ENCODE results near the gene MYL11.

Gene MYL11

GRCh38 chr16:30359871-30360170 lies 14.8 kb upstream of the MYL11 start:
- no peak for TF ChIP-seq CTCF (IDR thresholded peaks at IDR 0.05; ENCODE audit: extremely low read depth, insufficient read depth, missing control alignments)
- in situ Hi-C loops (cut with MboI; ENCODE audit: low pct_unique_long_range_greater_than_20kb, low sequenced_read_pairs, unreplicated experiment), result no loop called here
- no peak for DNase-seq (ENCODE audit: low spot score)

- DNase-seq (ENCODE audit: low spot score), result no peak
- TF ChIP-seq CTCF (IDR thresholded peaks at IDR 0.05; ENCODE audit: extremely low read depth, insufficient read depth, missing control alignments), result no peak
- in situ Hi-C loops (cut with MboI; ENCODE audit: low pct_unique_long_range_greater_than_20kb, low sequenced_read_pairs, unreplicated experiment), result no loop called here
Measured at GRCh38 chr16:30361180-30361579, 13.4 kb upstream of the MYL11 start.

- no peak for TF ChIP-seq CTCF (IDR thresholded peaks at IDR 0.05; ENCODE audit: extremely low read depth, insufficient read depth, missing control alignments)
- no peak for DNase-seq (ENCODE audit: low spot score)
- in situ Hi-C loops (cut with MboI; ENCODE audit: low pct_unique_long_range_greater_than_20kb, low sequenced_read_pairs, unreplicated experiment), result no loop called here
Measured at GRCh38 chr16:30365200-30365599, 9.4 kb upstream of the MYL11 start.

GRCh38 chr16:30366511-30366910 lies 8.1 kb upstream of the MYL11 start:
- in situ Hi-C loops (cut with MboI; ENCODE audit: low pct_unique_long_range_greater_than_20kb, low sequenced_read_pairs, unreplicated experiment), result no loop called here
- no peak for DNase-seq (ENCODE audit: low spot score)
- TF ChIP-seq CTCF (IDR thresholded peaks at IDR 0.05; ENCODE audit: extremely low read depth, insufficient read depth, missing control alignments), result no peak

GRCh38 chr16:30367349-30368009 lies 7.1 kb upstream of the MYL11 start:
- DNase-seq (ENCODE audit: low spot score), result no peak
- no peak for TF ChIP-seq CTCF (IDR thresholded peaks at IDR 0.05; ENCODE audit: extremely low read depth, insufficient read depth, missing control alignments)
- in situ Hi-C loops (cut with MboI; ENCODE audit: low pct_unique_long_range_greater_than_20kb, low sequenced_read_pairs, unreplicated experiment), result no loop called here

GRCh38 chr16:30368122-30368791 lies 6.3 kb upstream of the MYL11 start:
- no peak for DNase-seq (ENCODE audit: low spot score)
- in situ Hi-C loops (cut with MboI; ENCODE audit: low pct_unique_long_range_greater_than_20kb, low sequenced_read_pairs, unreplicated experiment), result no loop called here
- TF ChIP-seq CTCF (IDR thresholded peaks at IDR 0.05; ENCODE audit: extremely low read depth, insufficient read depth, missing control alignments), result no peak

All from GM13977 (cell line).